HL-60 (cell line): ENCODE results near the gene NRXN3.

Experiments used
- DNase-seq, 2 experiments: peaks; one replicate each; pipeline ENCODE4 v3.0.0-alpha.2; 2010 to 2020; ENCODE audit warnings: low read depth in 1 of 2, low spot score in 1 of 2
- H3K27ac ChIP-seq: fragments of 250-450 bp; sonication (Bioruptor Pico); replicated peaks from 2 replicates; pipeline ENCODE4 v1.5.1; 2020; ENCODE audit warnings: mild to moderate bottlenecking, moderate library complexity
- H3K27me3 ChIP-seq: fragments of 250-450 bp; sonication (Bioruptor Pico); 2 replicates; pipeline ENCODE4 v1.5.1; 2021; ENCODE audit warnings: mild to moderate bottlenecking, moderate library complexity; ENCODE audit not compliant: insufficient read depth, poor library complexity, severe bottlenecking
- H3K4me3 ChIP-seq: replicated peaks from 2 replicates; pipeline ENCODE4 v1.5.1; 2011; ENCODE audit warnings: mild to moderate bottlenecking, control low read depth, low read length; ENCODE audit not compliant: insufficient read depth
- CTCF ChIP-seq: IDR thresholded peaks from one replicate; pipeline ENCODE4 v1.5.1; 2011; ENCODE audit warnings: low read length, control low read depth, inconsistent platforms; ENCODE audit not compliant: insufficient read depth
- GABPA ChIP-seq: IDR thresholded peaks from 2 replicates; pipeline ENCODE4 v1.6.1; 2012; ENCODE audit warnings: low read depth
- POLR2AphosphoS5 ChIP-seq: IDR thresholded peaks from 2 replicates; pipeline ENCODE4 v1.6.1; 2012; ENCODE audit warnings: low read depth
- REST ChIP-seq: IDR thresholded peaks from 2 replicates; pipeline ENCODE4 v1.6.1; 2012; ENCODE audit warnings: low read depth; ENCODE audit not compliant: insufficient replicate concordance
- SPI1 ChIP-seq: IDR thresholded peaks from 2 replicates; pipeline ENCODE4 v1.6.1; 2012; ENCODE audit warnings: low read depth, mild to moderate bottlenecking, borderline replicate concordance

The NRXN3 gene

GRCh38 chr14:79555429-79555828 is 1385.3 kb downstream of the NRXN3 start:
- Histone ChIP-seq H3K4me3 (no peak overlapping the region), H3K27ac (no peak overlapping the region), H3K27me3 (no peaks in the 10 kb centered on the region)
- no peak for TF ChIP-seq REST
- no peak for TF ChIP-seq SPI1
- no peak for TF ChIP-seq POLR2AphosphoS5
- TF ChIP-seq GABPA: no peak
- TF ChIP-seq CTCF: no peak
- no peak for DNase-seq

GRCh38 chr14:79557309-79557708 is 1387.1 kb downstream of the NRXN3 start:
- no peaks in the 10 kb centered on the region for H3K27me3 ChIP-seq
- H3K27ac ChIP-seq: no peak overlapping the region
- no peak overlapping the region for H3K4me3 ChIP-seq
- no peak for DNase-seq
- TF ChIP-seq SPI1 (no peak), POLR2AphosphoS5 (no peak), CTCF (no peak), REST (no peak), GABPA (no peak)

GRCh38 chr14:79562185-79562584 is 1392.0 kb downstream of the NRXN3 start:
- Histone ChIP-seq H3K27me3 (no peaks in the 10 kb centered on the region), H3K4me3 (no peak overlapping the region), H3K27ac (no peak overlapping the region)
- TF ChIP-seq REST (no peak), POLR2AphosphoS5 (no peak), SPI1 (no peak), CTCF (no peak), GABPA (no peak)
- DNase-seq: no peak
